ENCODE results near the gene AP1G2. TPM values are rescaled to one million over a fixed set of nuclear protein-coding genes. Genes with fewer than 3 reads are reported as not detected.
A peak's percentile ranks its signal among the peaks of the same experiment; 100 is the strongest.
"Not testable (repeated sequence)": the region's sequence is repeated elsewhere in the genome, so short reads cannot be mapped to it uniquely, and the experiment has no call there.

The AP1G2 gene
- 18.0 TPM for polyA plus RNA-seq (ENCODE audit: insufficient read length)

DNA sequence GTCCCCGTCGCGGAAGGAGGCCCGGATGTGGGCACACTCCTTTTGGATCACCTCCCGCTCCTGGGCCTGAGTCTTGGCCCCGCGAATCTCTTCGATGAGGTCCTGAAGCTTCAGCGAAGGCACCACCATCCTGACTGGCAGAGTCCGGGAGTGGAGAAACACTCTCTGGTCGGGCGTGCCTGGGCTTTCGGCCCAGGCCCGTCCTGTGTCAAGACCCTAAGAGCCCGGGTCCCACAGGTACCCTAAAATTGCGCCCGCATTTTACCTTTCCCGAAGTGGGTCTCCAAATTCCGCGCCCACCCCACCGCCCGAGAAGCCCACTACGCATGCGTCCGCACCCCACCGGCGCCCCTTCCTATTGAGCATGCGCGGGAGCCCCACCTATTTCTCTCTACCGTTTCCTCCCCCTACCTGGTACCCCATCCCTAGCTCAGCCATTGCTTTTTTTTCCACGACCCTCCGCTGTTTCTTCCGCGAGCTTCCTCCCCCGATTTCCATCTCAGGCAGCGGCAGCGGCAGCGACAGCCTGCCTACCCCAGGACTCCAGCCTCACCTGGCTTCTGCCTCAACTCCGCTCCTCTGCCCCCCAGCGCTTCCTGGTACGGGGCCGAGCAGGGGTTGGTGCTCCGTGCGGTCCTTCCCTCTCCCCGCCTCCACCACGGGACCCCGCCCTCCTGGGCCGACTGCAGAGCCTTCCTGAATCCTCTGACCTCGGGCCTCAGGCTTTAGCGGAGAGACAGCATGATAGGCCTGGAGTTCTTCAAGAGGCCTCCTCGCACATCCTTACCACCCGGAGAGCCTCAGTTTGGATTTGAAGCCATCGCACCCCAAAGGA lies at the start of gene AP1G2:
AP1G2 (minus strand) TSS at position 606 of the 835 bp plus-strand sequence; CDS start at position 129, 477 bp downstream.
- DNase-seq, result peak; percentile 73

- DNase-seq, result no peak
Measured at GRCh38 chr14:23615856-23616255, 48.3 kb upstream of the AP1G2 start.

GRCh38 chr14:23614395-23614828 lies 46.8 kb upstream of the AP1G2 start:
- DNase-seq, result no peak

- DNase-seq, result no peak
Measured at GRCh38 chr14:23613242-23614070, 45.9 kb upstream of the AP1G2 start.

GRCh38 chr14:23612802-23613201 lies 45.2 kb upstream of the AP1G2 start:
- DNase-seq, result no peak

GRCh38 chr14:23612354-23612732 lies 44.8 kb upstream of the AP1G2 start:
- no peak for DNase-seq

- no peak for DNase-seq
Measured at GRCh38 chr14:23610815-23611289, 43.3 kb upstream of the AP1G2 start.

GRCh38 chr14:23610090-23610814 lies 42.7 kb upstream of the AP1G2 start:
- DNase-seq, result no peak

- not testable (repeated sequence) for DNase-seq
Measured at GRCh38 chr14:23609411-23610089, 42.0 kb upstream of the AP1G2 start.

GRCh38 chr14:23609001-23609400 lies 41.4 kb upstream of the AP1G2 start:
- no peak for DNase-seq

DNA sequence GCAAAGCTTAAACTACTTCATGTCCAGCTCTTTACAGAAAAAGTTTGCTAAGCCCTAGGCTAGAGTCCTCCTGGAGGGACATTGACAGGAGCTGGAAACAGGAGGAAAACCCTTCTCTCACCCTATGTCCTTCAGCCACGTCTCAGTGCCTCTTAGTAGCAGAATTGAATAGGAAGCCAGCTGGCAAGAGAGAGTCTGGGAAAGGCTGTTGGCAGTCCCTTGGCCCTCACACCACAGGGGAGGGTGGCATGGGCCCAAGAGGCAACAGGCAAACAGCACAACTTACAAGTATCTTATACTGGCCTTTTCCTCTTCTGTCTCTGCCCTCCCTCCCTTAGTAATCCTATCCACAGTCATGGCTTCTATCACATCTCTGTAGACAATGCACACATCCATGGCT lies 40.9 kb upstream of the AP1G2 start:
- DNase-seq, result no peak

DNA sequence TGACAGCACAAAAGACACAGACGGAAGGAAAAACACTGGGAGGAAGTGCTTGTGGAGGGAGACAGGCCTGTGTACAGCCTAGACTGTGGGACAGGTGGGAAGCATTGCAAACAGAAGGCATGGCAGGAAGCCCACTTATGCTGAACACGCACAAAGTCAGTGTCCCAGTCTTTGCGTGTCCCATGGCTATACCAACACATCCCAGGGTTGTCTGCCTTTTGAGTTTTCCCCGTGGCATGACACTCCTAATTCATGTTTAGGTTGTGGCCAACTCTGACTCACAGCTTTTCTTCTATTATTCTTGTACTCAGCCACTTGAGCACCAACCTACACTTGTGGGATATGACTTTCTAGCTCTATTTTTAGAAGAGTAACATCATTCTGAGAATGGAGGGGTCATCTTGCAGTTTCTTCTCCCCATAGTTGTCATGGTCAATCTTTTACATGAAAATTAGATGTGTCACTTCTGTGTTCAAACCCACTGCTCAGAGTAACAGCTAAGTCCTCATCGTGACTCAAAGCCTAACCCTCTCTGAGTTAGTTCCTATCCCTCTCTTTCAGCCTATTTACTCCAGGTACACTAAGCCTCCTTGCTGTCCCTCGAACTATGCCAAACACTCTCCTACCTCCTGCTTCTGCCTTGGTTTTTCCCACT lies 38.5 kb upstream of the AP1G2 start:
- DNase-seq, result no peak

GRCh38 chr14:23604675-23605170 lies 37.1 kb upstream of the AP1G2 start:
- DNase-seq, result no peak

DNA sequence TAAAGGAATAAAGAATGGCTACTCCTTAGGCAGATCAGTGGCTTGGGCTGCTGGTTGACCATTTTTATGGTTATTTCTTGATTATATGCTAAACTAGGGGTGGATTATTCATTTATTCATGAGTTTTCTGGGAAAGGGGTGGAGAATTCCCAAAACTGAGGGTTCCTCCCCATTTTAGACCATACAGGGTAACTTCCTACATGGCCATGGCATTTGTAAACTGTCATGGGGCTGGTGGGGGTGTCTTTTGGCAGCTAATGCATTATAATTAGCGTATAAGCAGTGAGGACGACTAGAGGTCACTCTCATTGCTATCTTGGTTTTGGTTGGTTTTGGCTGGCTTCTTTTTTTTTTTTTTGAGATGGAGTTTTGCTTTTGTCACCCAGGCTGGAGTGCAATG lies 36.6 kb upstream of the AP1G2 start:
- DNase-seq, result no peak

DNA sequence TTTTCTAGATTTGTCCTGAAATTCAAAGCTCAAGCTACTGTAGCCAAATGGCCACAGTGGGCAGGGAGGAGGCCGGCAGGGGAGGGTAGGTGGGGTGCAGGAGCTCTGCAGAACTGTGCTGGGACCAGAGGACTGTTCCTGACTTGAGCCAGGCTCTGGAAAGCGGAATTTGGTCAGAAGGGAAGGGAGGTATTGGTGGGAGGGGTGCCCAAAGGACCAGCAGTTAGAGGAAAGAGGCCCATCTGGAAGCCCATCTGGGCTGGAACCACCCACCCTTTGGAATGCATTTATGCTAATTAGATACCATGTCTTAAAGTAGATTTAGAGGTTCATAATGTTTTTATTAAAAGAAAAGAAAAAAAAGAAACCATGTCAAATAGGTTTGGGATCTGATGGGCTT lies 35.5 kb upstream of the AP1G2 start:
- DNase-seq, result no peak

DNA sequence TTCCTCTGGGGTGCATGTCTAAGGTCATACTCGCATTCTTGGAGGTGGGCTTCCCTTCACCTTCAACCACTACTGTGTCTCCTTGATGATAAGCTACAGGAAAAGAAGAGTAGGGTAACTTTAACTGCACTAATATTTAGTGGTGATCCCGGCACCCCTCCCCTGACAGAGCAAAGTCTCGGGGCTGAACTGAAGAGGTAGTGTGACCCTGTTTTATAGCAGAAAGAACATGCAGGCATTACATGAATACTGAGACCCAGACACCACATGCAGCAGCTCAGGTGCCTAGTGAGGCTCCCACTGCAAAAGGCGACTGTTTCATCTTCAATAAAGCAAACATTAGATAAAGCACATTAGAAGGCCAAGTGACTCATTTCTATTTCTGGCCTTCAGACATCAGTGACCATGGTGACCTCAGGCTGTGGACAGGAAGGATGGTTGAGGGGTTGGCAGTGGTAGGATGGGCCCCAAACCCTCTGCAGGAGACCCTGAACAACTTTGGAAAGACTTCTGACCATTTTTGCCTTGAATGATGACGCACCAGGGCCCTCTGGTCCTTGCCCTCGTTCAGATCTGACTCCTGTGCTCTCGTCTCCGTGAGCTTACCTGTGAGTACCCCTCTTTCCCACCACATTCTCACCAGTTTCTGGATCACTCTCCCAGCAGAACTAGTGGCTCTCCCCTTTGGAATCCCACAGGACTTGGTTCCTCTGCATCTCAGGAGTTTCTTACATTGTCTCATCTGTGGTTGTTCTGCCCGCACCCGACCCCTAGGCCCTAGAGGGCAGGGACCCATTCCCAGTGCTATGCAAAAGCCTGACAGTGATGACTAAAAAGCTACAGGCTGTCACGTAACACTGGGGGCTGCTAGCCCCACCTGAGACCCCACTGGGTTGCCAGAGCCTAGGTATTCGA lies 34.8 kb upstream of the AP1G2 start:
- DNase-seq, result no peak

DNA sequence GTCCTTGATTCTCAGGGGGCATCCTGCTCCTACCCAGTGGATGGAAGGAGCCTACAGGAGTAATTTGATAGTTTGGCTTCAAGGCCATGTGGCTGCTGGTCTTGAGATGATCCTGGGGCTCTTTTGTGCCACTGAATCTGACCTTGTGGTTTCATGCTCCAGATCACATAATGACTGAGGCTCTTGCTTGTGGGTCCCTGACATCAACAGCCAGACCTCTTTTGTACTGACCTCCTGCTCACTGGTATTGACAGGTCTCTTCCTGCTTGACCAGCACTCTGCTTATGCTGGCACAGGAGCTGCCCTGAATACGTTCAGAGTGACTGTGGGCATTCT lies 34.2 kb upstream of the AP1G2 start:
- DNase-seq, result no peak

DNA sequence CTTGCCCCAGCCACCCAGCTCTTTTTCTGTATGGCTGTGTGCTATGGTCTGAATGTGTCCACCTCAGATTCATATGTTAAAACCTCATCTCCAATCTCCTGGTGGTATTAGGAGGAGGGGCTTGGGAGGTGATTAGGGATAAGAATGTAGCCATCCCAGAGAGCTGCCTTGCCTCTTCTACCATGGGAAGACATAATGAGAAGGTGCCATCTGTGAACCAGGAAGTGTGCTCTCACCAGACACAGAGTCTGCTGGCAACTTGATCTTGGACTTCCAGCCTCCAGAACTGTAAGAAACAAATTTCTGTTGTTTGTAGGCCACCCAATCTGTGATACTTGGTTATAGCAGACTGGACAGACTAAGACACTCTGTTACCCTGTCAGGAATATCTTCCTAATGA lies 33.8 kb upstream of the AP1G2 start:
- DNase-seq, result no peak

DNA sequence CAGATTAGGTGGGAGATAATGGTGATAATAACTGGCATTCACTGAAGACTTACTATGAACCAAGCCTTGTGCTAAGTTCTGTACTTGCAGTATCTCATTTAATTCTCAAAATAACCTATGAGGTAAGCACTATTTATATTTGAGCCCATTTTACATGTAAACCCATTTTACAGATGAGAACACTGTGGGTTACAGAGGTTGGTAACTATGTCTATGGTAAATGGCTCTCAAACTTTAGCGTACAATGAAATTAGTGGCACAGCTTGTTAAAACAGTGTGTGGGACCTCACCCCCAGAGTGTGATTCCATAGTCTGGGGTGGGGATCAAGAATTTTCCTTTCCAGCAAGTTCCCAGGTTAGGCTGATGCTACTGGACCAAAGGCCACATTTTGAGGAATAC lies 33.2 kb upstream of the AP1G2 start:
- DNase-seq, result no peak

DNA sequence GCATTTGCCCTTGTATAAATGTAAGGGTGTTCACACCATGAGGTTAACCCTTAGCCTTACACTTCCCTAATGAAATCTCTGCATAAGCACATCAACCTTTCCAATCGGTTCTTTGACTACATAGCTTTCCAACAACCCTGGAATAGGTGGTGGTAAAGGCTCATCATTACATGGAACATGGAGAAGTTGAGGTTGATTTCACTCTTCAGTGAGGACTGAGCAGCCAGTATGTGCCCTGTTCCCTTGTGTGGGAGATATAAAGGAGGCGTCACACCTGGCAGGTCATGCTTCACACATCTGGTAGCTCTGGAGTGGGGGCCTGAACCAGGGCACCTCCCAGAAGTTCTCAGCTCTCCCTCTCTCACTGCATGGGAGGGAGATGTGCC lies 32.7 kb upstream of the AP1G2 start:
- DNase-seq, result no peak

DNA sequence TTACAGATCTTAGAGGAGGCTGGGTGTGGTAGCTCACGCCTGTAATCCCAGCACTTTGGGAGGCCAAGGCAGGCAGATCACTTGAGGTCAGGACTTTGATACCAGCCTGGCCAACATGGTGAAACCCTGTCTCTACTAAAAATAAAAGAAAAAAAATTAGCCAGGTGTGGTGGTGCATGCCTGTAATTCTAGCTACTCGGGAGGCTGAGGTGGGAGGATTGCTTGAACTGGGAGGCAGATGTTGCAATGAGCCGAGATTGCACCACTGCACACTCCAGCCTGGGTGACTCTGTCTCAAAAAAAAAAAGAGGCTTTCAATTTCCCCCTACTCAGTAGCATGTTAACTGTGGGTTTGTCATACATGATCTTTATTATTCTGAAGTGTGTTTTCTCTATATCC lies 26.6 kb upstream of the AP1G2 start:
- DNase-seq, result not testable (repeated sequence)

All from hindlimb muscle (tissue), 1 donor.